GM21367 (cell line): Measurements from ENCODE around the gene ENGASE.

Experiments used
- ATAC-seq: cut with Tn5 transposase; IDR thresholded peaks from one replicate; pipeline ENCODE4 v1.9.1; 2021; ENCODE audit not compliant: unreplicated experiment

ENGASE gene

DNA sequence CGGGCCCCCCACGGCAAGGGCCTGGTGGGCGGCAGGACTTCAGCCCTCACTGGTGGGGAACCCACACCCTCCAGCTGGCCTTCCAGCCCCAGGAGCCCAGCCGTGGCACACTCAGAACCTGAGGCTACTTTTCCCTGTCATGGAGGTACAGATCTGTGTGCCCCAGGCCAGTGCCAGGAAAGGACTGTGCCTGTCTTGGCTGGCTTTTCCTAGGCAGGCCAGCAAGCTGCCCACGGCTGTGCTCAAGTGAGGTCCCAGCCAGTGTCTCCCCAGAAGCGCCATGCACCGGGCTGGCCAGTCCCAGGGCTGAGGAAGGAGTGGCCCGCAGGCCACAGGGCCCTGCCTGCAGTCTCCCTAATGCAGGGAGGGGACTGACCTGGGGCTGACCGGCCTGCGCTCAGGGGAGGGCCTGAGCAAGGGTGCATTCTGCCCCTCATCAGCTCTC, 16.6 kb downstream of the ENGASE start:
- ATAC-seq, result no peak

DNA sequence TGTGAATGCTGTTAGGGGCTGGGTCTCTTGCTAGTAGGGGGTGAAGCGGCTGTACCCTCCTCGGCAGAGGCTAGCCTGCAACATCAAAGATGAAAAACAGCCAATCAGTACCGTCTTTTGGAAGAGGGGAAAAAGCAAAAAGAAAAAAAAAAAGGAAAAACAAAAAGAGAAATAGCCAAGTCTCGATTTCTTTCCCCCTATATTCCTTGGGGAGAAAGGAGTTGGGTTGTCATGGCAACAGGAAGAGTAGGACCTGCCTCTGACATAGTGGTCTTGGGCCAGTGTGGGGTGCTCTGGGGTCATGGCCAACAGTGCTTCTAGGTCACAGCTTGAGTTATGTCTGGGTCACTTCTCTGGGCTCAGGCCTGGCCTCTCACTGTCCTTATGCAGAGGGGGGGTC, 17.9 kb downstream of the ENGASE start:
- no peak for ATAC-seq

DNA sequence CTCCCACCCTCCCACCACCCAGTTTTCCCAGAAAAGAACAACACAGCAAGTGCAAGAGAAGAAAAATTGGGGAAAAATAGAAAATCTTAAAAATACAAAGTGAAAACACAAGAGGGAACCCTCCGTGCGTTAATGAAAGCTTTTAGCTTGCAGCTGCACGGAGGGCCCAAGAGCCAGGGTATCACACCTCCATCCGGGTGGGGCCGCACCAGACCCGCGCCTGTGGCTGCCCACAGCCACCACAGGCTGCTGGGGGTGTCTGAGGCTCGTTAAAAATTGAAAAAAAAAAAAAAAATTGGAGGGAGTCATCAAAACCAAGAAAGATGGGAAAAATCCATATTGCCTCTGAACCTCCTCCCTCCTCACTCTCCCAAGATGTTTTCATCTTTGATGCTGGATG, 18.6 kb downstream of the ENGASE start:
- no peak for ATAC-seq

DNA sequence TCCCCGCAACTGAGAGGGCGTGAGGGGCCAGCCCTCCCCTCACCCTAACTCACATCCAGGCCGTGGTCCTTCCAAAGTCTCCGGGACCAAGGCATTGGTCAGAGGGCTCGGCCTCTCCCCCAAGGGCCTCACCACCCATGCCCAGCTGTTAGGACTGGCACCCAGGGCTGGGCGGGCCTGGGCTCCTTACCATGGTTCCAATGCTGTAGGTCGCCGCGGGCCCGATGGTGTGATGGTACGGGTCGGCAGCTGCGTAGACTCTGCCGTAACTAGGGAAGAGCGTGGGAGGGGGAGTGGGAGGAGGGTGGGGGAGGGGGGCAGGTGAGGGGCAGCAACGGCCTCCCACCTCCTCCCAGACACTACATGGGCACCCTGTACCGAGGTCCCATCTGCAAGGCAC, 19.6 kb downstream of the ENGASE start:
- no peak for ATAC-seq

DNA sequence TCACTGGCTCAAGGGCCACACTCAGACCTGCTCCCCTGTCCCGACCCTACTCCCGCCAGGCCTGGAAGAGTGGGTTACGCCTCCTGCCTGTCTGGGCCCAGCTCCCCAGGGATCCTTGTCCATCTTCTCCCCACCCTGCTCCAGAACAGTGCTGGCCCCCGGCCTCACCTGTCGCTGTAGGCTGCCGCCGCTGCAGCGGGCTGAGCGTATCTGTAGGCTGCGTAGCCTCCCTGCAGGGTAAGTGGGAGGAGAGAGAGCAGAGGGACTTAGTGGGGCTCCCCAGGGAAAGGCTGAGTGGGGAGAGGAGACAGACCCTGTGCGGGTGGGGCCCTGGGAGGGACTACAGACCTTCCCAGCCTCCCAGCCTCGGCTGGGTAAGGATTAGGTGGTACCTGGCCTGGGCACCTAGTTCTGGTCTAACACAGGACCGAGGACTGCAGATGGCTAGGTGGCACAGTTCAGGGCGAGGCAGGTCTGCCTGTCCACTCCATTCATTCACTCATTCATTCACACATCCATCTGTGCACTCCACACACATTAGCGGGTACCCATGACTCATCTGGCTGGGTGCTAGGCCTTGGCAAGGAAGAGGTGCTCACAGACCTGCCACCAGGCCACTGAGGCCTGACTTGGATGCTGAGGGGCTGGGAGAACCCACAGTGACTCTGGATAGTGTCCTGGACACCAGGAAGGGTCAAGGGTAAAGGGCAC, 20.9 kb downstream of the ENGASE start:
- ATAC-seq, result no peak

DNA sequence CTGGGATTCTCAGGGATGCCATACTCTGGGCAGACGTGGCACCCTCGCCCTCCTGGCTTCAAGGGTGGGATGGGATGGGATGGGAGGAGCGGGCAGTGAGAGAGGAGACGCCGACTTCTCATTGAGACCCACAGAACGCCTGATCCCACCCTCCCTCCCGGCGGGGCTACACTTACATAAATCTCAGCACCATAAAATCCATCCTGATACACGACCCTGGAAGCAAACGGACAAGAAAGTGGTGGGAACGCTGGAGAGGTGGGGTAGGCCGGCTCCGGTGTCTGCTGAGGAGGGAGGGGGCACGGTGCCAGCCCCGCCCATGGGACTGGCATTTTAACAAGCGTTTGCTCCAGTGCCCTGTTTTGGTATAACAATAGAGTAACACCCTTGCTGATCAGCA, 21.9 kb downstream of the ENGASE start:
- no peak for ATAC-seq

DNA sequence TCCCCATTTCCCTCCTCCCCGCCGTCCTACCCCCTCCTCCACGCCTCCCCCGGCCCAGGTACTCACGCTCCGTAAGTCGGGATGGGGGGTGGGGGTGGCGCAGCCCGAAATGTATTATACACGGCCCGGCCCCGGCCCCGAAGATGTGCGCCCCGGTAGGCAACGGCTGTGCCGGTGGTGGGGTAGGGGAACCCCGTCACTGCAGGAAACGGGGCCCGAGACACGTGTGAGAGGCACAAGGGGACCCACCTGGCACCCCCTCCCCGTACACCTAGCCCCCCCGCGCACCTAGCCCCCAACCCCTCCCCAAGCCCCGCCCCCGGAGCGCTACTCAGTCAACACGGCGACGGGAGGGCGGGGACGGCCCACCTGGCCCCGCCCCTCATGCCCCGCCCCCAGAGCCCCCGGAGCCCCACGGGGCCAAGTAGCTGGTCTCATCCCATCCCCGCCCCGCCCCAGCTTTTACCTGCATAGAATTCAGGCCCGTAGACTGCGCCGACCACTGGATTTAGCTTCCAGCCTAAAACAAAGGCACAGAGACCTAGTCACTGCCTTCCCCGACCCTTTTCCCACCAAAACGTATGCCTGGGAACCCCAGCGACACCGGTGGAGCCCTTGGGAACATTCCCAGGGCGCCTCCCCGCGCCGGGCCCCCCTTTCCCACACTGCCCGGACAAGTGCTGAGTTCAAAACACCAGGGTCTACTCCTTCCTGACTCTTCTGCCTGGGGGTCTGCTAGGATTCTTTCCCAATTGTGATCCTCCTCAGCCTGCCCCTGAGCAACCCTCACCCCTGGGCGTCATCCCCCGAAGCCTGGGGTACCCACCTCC, 22.8 kb downstream of the ENGASE start:
- ATAC-seq, result no peak

DNA sequence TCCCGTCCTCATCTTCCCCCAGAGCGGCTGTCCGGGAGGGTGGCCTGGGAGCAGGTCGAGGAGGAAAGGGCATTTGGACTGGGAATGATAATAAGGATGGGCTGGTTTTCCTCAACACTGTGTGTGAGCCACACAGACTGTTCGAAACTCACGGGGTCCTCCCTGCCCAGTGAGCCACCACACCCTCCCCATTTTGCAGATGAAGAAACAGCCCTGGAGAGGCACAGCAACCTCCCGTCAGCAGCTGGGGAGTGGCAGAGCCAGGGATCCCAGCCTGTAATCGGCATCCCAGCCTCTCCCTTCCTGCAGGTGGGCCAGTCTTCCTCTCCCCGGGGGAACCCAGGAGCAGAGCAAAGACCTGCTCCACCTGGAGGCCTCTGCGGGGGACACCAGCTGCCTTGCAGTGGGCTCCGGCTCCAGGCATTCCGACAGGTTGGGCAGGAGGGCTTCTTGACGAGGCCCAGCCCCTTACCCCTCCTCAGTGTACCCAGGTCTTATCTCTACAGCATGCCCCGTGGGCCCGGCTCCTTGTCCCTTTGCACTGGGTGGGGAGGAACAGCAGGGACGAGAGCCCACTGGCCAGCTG, 23.8 kb downstream of the ENGASE start:
- no peak for ATAC-seq

DNA sequence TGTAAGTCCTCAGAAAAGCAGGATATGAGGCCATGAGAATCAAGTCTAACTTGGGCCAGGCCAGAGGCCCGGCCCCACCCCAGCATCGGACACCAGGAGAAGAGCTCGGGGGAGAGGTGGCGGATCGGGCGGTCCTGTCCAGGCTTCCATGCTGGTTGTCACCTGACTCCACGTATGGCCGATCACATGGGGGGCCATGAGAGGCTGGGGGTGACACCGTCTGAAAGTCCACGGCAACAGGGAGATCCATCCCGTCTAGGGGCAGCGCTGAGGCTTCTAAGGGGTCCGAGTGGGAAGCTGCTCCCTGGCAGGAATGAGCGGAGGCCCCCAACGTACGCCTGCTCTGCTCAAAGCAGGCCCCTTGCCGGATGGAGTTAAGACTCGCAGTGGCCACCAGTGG, 25.8 kb downstream of the ENGASE start:
- no peak for ATAC-seq

DNA sequence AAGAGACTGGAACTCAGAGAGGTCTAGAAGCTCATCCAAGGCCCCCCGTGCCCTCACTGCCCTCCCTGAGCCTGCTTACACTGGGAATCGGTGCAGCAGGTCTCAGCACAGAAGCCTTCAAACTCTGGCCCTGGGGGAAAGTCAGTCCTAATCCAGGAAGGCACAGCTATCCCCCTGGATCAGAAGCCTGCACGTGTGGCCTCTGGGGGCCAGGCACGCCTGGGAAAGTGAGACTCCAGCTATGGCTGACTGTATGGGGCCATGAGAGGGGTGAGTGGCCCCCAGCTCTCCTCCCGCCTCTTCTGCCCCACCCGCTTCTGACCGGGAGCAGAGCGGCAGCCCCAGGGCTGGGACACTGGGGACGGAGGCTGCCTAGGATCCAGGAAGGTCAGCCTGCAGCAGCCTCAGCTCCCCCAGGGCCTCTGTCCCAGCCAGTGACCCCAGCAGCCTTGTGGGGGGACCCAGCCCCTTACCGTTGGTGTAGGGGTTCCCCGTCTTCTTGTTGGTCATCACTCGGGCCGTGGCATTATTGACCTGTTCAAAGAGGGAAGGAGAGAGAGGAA, 26.6 kb downstream of the ENGASE start:
- ATAC-seq, result no peak

DNA sequence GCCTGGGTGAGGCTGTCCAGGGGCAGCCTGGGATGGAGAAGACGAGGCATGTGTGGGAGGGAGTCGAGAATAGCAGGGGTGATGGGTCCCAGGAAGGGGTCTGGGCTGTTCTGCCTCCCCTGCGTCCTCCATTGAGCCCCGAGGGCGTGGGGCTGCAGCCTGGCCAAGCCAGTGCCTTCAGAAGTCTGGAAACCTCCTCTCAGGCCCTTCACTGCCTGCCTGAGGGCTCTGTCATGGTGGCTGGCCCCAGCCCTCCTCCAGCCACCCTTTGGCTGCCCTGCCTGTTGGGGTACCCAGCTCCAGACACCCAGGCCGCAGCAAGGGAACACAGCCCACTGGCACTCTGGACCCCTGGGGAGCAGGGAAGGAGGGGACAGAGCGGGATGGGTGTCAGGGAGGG, 27.6 kb downstream of the ENGASE start:
- ATAC-seq, result no peak

DNA sequence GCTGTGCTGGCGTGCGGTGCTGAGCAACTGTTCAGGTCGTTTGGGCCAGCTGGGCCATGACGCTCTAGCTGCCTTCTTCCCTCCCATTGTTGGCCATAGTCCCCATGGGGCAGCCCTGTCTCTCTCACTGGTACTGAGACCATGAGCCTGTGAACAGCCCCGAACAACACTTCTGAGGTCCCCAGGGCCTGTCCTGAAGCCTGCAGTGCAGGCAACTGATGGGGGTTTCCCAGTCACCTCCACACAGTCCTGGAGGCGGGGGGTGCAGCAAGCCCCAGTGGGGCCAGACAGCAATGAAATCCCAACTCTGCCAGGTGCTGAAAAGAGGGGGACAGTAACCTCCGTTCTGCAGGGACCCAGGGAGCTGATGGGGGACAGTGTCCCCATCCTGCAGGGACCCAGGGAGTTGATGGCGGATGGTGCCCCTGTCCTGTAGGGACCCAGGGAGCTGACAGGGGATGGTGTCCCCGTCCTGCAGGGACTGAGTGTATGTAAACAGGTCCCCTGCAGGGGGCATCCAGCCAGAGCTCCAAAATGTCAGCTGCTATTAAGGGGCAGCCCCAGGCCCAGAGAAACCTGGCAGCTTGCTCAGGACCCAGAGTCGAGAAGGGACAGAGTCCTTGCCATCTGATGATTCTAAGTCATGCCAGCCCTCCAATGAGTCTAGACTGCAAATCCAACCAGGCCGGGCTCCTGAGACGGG, 30.4 kb downstream of the ENGASE start:
- no peak for ATAC-seq

DNA sequence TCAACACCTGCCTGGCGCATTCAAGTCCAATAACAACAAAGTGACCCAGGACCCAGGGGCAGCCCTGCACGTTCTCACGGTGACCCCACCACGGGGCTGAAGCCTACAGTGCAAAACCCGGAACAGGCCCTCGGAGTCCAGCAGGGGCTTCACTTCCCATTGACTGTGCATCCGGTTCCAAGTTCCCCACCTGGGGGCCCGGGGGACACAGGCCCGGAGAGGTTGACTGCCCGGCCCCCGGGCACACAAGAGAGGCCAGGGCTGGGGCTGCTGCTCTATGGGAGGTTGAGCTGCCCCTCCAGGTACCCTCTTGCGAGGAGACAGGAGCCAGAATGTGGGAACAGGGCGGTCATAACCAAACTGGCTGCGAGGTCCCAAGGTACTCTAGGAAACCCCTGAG, 31.3 kb downstream of the ENGASE start:
- ATAC-seq, result no peak

DNA sequence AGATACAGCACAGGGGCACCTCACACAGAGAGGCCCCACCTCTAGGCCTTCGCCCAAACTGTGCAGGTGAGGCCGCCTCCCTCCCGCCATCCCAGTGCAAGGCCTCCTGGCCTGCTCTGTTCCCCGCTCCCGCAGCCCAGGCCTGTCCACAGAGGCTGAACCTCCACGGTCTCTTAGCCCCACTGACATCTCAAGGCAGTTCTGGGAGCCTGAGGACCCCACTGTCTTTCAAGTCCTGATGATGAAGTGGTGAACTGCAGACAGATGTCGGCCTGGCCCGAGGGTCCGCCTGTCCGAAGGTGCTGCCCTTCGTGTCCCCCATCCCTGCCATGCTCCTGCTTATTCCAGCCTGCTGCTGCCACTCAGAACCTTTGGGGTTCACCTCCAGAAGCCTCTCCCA, 32.3 kb downstream of the ENGASE start:
- no peak for ATAC-seq

DNA sequence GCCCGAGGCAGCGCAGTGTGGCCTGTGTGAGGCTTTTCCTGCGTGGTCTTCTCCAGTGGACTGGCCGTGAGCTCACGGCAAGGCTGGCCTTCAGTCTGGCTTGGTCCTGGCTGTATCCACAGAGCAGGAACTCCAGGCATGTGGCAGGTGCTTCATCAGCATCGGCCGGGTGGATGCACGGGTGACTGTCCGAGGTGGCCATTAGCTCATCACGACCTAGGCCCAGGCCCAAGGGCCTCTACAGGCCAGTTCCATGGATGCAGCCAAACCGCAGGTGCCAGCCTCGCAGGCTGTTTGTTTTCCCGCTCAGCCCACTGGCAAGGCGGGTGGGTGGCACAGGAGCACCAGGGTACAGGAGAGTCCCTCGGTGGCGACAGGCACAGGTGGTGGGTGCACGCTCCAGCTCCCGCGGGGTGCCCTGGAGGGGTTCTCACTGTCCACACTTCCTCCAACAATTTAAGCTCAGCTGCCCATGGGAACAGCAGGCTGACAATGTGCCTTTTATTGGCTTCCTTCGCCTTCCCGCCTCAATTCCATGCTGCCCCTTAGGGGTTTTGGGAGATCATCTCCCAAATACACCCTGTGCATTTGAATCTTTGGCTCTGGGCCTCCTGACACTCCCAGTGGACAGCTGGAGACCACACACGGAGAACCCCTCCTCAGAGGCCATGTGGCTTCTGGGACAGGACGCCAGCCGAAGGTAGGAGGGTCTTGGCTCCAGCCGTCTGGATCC, 33.0 kb downstream of the ENGASE start:
- no peak for ATAC-seq

DNA sequence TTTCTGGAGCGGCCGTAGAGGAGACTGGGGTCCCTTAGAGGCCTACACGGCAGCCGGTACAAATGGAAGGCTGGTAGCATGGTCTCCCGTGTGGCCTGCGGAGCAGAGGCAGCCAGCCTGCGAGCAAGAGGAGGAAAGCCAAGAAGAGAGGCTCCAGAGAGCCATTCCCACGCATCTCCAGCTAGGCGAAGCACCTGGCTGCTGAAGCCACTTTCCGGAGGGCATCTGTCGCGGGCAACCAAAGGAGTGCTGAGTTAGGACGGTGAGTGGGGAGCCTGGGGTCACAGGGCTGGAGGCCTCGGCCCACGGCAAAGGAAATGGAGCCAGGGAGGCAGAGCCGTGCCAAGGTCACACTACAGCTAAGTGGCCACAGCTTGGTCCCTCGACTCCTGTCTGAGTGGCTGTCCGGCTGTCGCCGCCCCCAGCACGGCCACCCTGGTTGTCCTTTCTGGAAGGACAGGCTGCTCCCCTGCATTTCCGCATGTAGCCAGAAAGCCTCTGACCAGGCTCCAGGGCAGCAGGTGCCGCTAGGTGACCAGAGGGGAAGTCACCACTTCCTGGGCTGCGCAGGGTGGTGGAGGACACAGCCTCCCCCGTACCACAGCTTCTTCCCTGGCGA, 33.7 kb downstream of the ENGASE start:
- ATAC-seq, result no peak

DNA sequence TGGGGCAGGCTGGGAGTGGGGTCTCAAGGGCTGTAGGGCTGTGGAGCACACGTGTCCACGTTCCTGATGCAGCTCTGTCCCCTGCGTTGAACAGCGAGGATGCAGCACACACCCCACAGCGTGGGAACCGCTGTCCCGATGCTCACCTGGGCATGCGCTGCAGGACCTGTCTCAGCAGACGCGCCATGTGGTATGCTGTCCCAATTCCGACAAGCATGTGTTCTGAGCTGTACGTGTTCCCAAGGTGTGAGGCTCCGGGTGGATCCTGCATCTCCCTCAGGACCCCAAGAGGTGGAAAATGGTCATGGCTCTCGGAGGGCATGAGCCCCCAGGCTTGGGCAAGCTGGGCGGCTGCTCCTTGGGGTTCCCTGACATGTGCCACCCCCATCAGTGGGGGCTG, 34.2 kb downstream of the ENGASE start:
- ATAC-seq, result no peak

DNA sequence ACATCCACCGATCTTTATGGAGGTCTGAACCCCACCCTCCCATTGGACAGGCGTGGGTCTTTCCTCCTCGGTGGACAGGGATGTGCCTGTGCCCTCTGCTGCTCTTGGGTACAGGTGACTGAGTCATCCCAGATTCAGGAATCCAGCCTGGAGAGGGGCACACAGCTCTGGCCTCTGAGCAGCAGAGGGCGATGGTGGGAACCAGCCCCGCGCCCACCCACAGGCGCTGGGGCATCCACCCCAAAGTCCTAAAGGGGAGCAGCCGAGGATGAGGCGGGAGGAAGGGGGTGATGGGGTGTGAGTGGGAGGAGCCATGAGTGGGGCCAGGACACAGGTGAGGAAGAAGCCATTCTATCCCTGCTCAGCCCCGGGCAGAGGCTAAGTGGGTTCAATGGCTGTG, 35.0 kb downstream of the ENGASE start:
- ATAC-seq, result no peak

DNA sequence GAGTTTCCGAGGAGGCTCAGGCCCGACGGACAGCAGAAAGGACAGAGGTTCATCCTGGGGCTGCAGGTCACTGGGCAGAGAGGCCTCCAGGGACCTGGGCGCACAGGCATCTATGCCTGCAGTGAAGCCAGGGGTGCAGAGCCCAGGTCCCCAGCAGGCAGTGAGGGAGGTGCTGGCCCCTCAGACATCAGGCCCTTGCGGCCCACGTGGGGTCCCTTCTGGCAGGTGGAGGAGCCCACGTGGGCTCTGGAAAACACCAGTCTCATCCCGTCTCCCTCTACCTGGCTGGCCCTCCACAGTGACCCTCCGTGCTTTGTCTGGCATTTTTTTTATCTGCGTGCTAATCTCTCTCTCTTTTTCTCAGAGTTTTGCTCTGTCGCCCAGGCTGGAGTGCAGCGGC, 36.5 kb downstream of the ENGASE start:
- ATAC-seq, result no peak

DNA sequence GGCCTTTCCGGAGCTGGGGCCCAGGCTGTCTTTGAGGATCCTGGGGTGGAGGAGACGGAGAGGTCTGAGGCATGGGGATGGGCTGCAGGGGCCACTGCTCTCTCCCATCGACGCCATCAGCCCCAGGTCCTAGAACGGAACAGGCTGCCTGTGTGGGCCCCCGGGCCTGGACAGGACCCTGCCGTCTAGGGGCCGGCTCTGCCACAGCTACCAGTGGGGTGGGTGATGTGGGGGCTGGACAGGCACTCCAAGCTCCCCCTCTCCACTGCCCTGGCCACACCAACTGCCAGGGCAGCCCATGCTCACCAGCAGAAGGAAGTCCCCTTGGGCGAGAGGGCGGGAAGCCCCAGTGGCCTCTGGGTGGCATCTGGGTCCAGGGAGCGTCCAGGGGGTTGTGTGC, 37.8 kb downstream of the ENGASE start:
- no peak for ATAC-seq
